ENCODE results near the gene KDM3A.

GRCh38 chr2:86507600-86507999 lies 66.4 kb downstream of the KDM3A start:
- TF ChIP-seq CTCF (IDR thresholded peaks at IDR 0.05) (no peak), POLR2A (IDR thresholded peaks at IDR 0.05) (no peak)
